Stomach (tissue), 4 donors: ENCODE data around the gene ADGRG1.

Experiments
- CTCF ChIP-seq, 7 experiments: fragments of 450-650 bp in 4 of 7; fragments of 200-600 bp in 3 of 7; sonication (generic) in 3 of 7; IDR thresholded peaks; one replicate each; pipeline ENCODE4 v1.5.1; 2016 to 2019; ENCODE audit warnings: antibody characterized with exemption in 7 of 7, control low read depth in 2 of 7, mild to moderate bottlenecking in 1 of 7
- EP300 ChIP-seq: sonication (generic); formaldehyde crosslinking; IDR thresholded peaks from one replicate; pipeline ENCODE4 v1.6.1; 2017; ENCODE audit warnings: antibody characterized with exemption
- POLR2A ChIP-seq, 4 donors: fragments of 450-650 bp; IDR thresholded peaks; one replicate each; pipeline ENCODE4 v1.6.1; 2016; ENCODE audit warnings: antibody characterized with exemption in 4 of 4, control low read depth in 2 of 4, mild to moderate bottlenecking in 1 of 4, moderate library complexity in 1 of 4
- POLR2AphosphoS5 ChIP-seq, 3 donors: sonication (generic); formaldehyde crosslinking; IDR thresholded peaks; one replicate each; pipeline ENCODE4 v1.6.1; 2016; ENCODE audit warnings: antibody characterized with exemption in 3 of 3

GRCh38 chr16:57616876-57617275 lies 11.6 kb upstream of the ADGRG1 start:
- TF ChIP-seq CTCF (IDR thresholded peaks at IDR 0.05), result no peak
- no peak for TF ChIP-seq POLR2AphosphoS5 (IDR thresholded peaks at IDR 0.05)
- TF ChIP-seq POLR2A (IDR thresholded peaks at IDR 0.05), result no peak
- TF ChIP-seq EP300, result no peak
